Esophagus mucosa (tissue), 1 donor: ENCODE data around the gene RAB43. TPM values are rescaled to one million over a fixed set of nuclear protein-coding genes. Genes with fewer than 3 reads are reported as not detected.
A peak's percentile ranks its signal among the peaks of the same experiment; 100 is the strongest.
"Not testable (repeated sequence)": the region's sequence is repeated elsewhere in the genome, so short reads cannot be mapped to it uniquely, and the experiment has no call there.

Experiments used
- ATAC-seq: fragments of 200-7000 bp; cut with Tn5 transposase; one replicate; pipeline ENCODE4 v1.9.1; 2020
- total RNA-seq: library from RNA; stranded (reverse); gene quantifications from one replicate; pipeline ENCODE4 v1.2.4, GENCODE V29; 2023
- donor health status: DM: yes; HTN: yes; CAD: no.

RAB43 gene
- 7.8 TPM for total RNA-seq

DNA sequence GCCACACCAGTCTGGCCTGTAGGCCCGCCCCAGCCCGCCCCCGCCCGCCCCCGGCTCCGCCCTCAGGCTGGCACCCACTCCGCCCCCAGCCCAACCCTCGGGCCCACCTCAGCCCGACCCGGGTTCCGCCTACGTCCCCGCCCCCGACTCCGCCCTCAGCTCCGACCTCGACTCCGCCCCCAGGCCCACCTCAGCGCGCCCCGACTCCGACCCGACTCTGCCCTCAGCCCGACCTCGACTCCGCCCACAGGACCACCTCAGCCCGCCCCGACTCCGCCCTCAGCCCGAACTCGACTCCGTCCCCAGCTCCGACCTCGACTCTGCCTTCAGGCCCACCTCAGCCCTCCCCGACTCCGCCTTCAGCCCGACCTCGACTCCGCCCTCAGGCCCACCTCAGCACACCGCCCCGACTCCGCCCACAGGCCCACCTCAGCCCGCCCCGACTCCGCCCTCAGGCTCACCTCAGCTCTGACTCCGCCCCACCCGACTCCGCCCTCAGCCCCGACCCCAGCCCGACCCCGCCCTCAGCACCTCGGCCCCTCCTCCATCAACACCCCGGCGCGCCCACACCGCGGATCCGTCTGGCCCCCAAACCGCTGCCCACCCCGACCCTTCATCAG is at the start of gene RAB43:
RAB43 (minus strand) TSS at position 13 of the 620 bp plus-strand sequence. CDS start 315 bp downstream, outside the sequence.
- peak; percentile 83 for ATAC-seq

DNA sequence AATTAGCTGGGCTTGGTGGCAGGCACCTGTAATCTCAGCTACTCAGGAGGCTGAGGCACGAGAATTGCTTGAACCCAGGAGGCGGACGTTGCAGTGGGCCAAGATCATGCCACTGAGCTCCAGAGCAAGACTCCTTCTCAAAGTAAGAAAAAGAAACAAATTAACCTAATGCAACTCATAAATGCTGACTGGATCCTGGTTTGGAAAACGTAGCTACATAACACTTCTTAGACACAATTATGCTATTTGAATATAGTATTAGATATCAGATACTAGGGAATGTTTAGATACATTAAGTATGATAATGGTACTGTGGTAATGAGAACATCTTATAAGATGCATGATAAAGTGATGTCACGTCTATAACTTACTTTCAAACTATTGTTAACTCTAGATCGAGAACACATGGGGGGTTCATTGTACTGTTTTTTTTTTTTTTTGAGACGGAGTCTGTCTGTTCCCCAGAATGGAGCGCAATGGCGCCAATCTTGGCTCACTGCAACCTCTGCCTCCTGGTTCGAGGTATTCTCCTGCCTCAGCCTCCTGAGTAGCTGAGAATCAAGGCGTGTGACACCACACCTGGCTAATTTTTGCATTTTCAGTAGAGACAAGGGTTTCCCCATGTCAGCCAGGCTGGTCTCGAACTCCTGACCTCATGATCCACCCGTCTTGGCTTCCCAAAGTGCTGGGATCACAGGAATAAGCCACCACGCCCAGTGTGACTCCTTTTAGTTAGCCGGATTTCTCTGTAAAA is 45.2 kb upstream of the RAB43 start:
- no peak for ATAC-seq

DNA sequence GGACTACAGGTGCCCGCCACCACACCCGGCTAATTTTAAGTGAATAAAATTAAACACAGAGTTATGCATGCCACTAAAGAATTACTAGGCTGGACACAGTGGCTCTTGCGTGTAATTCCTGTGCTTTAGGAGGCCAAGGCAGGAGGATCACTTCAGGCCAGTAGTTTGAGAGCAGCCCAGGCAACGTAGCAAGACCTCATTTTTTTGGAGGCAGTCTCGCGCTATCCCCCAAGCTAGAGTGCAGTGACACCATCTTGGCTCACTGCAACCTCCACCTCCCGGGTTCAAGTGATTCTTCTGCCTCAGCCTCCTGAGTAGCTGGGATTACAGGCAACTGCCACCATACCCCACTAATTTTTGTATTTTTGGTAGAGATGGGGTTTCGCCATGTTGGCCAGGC is 44.0 kb upstream of the RAB43 start:
- not testable (repeated sequence) for ATAC-seq

DNA sequence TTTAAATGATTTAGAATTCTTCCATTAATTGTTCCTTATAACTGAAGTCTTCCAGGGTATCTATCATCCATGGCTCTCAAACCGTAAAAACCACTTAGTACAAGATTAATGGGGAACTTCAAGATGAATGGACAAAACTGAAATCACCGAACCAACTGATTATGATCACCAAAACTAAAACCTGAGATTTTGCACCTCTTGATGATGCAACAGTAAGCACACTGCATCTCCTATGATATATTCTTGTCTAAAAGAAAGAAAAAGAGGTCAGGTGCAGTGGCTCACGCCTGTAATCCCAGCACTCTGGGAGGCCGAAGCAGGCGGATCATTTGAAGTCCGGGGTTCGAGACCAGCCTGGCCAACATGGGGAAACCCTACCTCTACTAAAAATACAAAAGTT is 42.9 kb upstream of the RAB43 start:
- ATAC-seq = no peak

DNA sequence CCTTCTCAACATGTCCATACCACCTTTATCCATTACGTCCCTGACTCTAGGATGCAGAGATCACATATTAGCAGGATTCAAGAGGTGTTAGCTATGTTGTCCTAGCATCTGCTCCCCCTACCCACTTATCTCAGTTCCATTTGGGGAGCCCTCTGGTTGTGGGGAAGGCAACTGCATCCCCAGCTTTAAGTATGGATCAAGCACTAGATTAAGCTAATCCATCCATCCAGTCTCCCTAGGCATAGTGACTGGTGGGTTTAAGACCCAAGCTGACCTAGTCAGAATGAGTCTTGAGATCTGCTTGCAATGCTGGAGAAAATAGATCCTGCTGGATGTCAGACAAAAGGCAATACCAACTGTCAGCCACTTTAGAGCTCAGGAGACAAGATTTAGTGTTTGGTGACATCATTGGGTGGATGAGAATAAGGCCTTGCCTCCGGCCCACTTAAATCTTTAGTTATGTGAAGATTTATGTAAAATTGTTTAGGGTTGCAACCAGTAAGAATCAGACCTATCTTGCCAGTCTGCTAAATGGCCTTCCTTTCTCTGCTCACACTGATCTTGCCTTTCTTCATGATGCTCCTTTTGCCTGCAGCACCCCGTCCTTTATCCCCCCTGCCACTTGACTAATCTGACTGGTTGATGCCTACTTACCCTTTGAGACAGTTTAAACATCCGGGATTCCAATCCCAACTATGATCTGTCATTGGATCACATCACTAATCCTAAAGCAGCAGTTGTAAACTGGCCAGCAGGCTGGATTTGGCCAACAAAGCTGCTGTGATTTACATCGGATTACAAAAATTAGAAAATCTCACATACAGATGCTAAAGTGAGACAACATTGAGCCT is 41.4 kb upstream of the RAB43 start:
- no peak for ATAC-seq

DNA sequence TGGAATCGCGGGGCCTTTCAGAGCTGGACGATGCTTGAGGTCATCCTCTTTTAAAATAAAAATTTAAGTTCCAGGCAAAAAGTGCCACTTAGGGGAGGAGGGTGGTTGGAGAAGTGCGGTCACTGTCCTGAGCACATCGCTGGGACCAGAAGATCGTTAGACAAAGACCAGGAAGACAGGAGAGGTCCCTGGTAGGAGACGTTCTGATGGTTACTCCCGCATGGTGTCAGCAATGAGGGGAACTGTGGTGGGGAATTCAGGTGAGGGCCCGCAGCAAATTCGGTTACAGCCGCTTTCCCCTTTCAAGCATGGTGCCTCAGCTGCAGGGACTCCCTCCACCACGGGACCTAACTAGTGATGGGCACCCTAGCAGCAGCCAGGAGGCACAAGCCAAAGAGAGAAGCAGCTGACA is 40.3 kb upstream of the RAB43 start:
- ATAC-seq = peak; percentile 26

DNA sequence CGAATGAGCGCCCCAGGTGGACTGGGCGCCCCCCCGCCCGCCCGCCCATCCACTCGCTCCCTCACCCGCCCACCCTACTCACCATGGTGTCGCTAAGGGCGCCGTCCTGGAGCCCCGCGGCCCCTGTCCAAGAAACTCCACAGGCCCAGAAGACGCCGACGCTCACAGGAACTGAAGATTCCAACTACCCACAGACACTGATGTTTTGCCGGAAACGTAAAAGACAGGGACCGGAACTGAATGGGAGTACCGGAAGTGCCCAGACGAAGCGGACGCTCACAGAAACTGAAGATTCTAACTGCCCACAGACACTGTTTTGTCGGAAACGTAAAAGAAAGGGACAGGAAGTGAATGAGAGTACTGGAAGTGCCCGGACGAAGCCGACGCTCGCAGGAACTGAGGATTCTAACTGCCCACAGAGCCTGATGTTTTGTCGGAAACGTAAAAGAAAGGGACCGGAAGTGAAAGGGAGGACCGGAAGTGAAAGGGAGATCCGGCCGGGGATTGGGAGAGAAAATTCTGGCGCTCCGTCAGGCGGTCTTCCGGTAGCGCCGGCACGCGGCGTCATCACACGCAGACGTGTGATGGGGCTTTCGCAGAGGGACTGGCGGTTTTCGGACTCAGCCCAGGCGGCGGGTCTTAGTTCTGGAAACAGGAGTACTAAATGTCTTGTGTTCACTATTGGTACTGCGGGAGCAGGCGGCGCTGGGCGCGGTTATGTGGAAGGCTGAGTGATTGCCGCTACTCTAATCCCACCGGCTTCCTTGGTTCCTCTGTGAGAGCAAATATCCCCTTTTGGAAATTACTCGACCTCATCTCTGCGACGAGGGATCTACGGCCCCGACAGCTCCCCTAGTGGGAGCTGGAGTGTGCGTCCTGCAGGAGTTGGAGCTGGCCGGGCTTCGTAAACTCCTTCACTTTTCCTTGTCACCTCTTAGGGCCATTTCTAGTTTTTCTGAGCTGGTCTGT is 39.6 kb upstream of the RAB43 start, which contains the start of gene ISY1:
ISY1 (minus strand) TSS at position 173 of the 969 bp plus-strand sequence; CDS start at position 85, 88 bp downstream.
- peak; percentile 86 for ATAC-seq

DNA sequence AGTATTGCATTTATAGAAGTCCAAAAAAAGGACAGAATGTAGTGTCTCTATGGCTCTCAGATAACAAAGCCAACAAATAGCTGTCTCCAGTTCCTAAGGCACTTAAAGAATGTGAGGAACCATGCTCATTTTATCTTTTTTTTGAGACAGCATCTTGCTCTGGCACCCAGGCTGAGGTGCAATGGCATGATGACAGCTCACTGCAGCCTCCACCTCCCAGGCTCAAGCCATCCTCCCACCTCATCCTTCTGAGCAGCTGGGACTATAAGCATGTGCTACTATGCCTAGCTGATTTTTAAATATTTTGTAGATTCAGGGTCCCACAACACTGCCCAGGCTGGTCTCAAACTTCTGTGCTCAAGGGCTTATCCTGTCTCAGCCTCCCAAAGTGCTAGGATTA is 23.2 kb upstream of the RAB43 start:
- no peak for ATAC-seq

DNA sequence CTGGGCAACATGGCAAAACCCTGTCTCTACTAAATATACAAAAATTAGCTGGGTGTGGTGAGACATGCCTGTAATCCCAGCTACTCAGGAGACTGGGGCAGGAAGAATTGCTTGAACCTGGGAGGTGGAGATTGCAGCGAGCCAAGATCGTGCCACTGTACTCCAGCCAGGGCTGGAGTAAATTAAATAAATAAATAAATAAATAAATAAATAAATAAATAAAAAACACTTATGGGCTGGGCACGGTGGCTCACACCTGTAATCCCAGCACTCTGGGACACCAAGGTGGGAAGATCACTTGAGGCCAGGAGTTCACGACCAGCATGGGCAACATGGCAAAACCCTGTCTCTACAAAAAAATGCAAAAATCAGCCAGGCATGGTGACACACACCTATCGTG is 19.4 kb upstream of the RAB43 start:
- not testable (repeated sequence) for ATAC-seq

DNA sequence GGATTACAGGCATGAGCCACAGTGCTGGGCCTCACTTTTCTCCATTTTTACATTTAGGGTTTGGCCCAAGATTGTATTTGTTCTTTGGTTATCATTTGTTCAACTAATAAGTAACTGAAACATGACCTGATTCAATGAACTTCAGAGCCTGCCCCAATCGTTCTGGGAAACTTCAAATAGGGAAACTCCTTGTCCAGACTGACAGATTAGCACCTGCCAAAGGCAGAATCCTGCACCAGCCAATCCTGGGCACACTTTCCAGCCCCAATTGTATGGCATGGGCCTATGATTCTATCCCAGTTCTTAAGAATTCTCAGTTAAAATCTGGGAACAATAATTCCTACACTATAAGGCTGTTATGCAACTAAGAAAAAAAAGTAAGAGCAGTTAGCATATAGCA is 18.3 kb upstream of the RAB43 start:
- ATAC-seq = no peak

DNA sequence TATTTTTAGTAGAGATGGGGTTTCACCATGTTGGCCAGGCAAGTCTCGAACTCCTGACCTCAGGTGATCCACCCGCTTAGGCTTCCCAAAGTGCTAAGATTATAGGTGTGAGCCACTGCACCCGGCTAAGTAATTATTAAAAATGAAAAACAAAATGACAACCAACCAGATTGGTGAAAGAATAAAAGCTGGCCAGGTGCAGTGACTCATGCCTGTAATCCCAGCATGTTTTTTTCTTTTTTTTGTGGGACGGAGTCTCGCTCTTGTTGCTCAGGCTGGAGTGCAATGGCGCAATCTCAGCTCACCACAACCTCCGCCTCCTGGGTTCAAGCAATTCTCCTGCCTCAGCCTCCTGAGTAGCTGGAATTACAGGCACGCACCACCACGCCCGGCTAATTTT is 14.7 kb upstream of the RAB43 start:
- peak; percentile 50 for ATAC-seq

DNA sequence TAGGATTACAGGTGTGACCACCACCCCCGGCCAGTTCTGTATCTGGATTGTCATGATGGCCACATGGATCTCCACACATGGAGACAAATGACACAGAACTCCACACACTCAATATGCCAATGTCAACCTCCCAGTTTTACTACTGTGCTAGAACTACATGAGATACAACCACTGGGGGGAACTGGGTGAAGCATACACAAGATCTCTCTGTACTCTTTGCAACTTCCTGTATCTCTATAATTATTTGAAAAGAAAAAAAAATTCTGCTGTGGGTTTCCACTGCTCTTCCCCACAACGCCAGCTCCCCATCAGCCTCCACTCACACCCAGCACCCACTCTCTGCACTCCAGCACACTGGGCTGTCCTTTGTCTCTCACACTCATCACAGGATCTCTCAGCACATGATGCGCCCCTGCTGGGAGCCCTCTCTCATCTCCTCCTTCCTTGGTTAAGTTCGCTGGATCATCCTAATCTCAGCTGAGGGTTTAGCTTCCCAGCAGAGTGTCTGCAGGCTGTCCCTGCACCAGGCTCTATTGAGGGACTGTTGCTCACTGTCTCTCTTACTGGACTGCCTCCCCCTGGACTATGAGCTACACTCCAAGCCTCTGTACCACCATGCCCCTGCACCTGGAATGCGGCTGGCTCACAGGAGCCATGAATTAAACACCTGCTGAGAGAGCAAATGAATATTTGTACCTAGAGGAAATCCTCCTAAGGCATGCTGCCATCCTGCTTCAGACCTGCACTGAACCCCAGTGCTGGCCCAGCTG is 10.7 kb upstream of the RAB43 start:
- ATAC-seq = no peak

DNA sequence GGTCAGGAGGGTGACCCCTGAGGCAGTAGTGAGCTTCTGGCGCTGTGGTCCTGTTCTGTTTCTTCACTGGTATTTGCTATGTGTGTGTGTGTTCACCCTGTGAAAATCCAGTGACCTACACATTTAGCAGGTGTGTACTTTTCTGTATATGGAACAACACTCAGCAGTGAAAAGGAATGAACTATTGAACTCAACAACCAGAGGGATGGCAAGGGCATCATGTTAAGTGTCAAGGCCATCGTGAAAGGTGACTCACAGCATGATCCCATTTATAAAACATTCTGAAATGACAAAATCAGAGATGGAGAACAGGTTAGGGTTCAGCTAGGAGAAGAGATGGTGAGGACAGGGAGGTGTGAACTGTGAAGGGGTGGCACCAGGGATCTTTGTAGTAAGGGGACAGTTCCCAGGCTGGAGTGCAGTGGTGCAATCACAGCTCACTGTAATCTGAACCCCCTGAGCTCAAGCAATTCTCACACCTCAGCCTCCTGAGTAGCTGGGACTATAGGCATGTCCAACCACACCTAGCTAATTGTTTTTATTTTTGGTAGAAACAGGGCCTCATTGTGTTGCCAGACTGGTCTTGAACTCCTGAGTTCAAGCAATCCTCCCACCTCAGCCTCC is 10.0 kb upstream of the RAB43 start:
- no peak for ATAC-seq

DNA sequence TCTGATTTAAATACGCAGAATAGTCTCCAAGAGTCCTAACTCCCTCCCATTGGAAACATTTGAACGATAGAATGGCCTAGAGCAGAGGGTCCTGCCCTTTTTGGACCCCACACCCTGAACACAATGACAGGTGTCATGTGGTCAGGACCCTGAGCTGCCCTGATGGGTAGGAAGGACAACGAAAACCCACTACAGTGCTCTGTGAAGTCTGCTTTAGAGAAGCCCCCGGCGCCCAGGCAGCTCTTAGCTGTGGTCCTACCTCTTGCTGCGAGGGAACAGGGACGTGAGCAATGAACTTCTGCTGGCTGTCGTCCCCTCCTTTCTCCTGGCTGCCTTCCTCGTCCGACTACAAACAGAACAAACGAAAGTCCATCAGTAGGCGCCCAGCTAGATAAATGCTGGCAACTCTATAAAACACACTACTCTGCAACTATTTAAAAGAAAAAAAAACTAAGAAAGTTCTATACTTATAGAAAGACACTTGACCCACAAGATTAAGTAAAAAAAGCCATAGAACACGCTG is 8.7 kb upstream of the RAB43 start:
- ATAC-seq = no peak

DNA sequence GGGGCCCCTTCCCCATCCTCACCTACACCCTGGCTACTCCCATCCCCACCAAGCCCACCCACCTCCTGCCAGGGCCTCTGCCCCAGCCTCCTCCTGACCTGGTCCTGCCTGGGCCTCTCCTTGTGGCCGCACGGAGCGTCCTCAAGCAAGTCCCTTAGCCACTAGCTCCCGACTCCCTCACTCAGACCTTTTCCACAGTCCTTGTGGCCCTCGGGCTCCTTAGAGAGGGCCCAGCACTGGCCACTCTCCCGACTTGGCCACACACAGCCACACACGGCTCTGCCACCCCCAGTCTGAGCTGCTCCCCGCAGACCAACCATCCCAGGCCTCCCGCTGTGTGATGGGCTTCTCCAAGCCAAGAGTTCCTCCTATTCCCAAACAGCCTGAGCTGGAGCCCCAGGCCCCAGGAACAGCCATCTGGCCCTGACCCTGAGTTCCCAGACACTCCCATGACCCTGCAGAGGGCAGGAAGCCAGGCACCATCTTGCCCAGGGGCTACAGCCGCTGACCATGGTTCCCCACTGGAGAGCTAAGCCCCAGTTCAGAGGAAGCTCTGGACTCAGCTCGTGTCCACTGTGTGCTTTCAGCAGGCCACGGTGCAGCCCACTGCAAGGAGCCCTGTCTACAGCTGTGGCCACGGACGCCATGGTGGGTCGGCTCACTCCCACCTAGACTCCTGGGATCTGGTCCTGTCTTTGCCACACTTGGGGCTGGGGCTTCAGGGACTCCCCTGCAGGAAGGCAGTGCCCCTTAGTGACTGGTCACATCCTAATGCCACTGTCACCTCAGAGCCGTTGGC is 7.0 kb upstream of the RAB43 start:
- ATAC-seq = no peak

DNA sequence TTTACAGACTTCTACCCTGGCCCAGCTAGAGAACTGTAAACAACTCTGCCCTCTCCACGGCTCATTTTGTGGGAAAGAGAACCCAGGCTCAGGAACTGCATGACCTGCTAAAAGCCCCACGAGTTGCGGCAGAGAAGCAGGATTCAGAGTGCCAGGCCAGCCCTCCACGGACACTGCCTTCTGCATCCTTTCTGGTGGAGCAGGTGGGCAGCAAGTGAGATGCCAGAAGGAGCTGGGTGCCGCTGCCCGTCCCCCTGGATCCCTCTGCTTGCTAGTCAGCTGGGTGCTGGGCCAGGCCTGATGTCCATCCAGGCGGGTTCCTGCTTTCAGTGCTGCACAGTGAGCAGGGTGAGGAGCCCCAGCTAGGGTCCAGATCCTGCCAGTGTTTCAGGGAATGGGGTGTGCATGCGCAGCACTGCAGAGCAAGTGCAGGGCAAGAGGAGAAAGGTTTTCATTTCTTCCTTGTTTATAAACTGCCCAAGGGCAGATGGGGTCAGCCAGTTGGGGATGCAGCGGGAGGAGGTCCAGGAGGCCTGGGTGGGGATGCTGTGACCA is 5.2 kb upstream of the RAB43 start:
- no peak for ATAC-seq

DNA sequence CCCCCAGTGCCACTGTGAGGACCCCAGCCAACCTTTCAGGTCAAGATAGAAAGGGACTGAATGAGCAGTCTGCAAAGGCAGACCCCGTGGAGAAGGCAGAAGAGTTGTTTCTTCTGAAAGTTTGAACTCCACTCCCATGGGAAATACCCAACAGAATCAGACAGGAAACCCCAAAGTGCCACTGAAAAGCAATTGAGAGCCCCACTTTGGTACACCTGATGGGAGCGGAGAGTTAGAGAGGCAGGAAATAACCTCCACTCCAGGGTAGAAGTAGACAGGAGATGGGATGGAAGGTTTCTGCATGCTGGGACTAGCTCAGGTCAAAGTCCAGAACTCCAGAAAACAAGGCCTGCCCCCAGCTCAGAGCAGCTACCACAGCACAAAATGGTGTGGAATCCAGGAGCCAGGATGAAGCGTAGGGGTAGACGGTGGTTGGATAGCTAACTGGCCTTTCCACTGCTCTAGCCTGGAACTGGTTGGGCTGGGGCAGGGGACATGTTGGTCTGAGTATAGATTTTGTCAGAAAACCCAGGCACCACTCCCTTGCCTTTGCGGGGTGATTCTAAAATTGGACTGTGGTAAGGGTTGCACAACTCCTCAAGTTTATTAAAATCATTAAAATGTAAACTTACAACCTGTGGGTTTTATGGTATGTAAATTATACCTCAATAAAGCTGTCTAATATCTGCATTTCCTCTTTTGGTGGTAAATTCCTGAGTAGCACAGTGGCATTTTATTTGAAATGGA is 1.9 kb upstream of the RAB43 start:
- ATAC-seq = no peak

DNA sequence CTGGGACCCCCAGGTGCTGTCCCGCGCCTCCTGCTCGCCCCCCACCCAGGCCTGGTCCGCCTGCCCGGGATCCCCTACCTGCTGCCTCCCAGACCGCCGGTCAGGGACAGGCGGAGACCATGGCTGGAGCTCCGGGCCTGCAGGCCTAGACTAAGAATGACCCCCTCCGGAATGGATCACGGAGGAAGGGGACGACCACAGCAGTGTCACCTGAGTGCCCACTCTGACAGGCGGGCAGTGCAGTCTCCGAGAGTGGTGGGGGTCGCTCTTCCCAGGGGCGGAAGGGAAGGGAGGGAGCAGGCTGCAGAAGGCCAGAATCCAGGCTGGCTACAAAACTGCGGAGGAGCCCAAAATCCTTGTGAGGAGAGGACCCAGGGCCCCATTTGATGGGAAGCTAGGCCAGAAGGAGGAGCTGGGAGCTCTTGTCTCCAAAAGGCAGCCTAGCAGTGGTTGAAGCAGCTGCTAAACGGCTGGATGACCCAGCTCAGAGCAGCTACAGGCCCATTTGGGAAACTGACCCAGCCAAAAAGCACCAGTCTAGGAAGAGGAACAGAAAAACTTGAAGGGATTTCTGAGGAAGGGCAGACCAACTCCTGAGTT is 908 bp upstream of the RAB43 start:
- ATAC-seq = no peak
